Mucosa of descending colon (tissue), 3 donors: ENCODE results near the gene SMURF2. TPM values are rescaled to one million over a fixed set of nuclear protein-coding genes. Genes with fewer than 3 reads are reported as not detected.

Experiments
- ATAC-seq: fragments of 200-7000 bp; cut with Tn5 transposase; one replicate; pipeline ENCODE4 v1.9.1; 2020; ENCODE audit warnings: mild to moderate bottlenecking, moderate library complexity
- DNase-seq, 3 donors: peaks; one replicate each; pipeline ENCODE4 v3.0.0-alpha.2; 2020
- H3K36me3 ChIP-seq: fragments of 200-600 bp; one replicate; pipeline ENCODE4 v1.8.0; 2021; ENCODE audit warnings: low read depth, mild to moderate bottlenecking
- H3K4me1 ChIP-seq: fragments of 200-600 bp; one replicate; pipeline ENCODE4 v1.8.0; 2021; ENCODE audit warnings: low read depth, mild to moderate bottlenecking
- H3K4me3 ChIP-seq: fragments of 200-600 bp; one replicate; pipeline ENCODE4 v1.8.0; 2021; ENCODE audit warnings: mild to moderate bottlenecking
- H3K9me3 ChIP-seq: fragments of 200-600 bp; one replicate; pipeline ENCODE4 v1.8.0; 2021; ENCODE audit warnings: mild to moderate bottlenecking
- CTCF ChIP-seq: fragments of 200-600 bp; IDR thresholded peaks from one replicate; pipeline ENCODE4 v1.8.0; 2022; ENCODE audit warnings: antibody characterized with exemption, mild to moderate bottlenecking
- intact Hi-C, 2 donors: fragments of 100-400 bp; cut with DNase I in 1 of 2; cut with micrococcal nuclease in 1 of 2; formaldehyde crosslinking; loops; one replicate each; pipeline versions ENCODE4 v1.11.0 to v1.11.1; 2022; cut with DNase I, micrococcal nuclease
- total RNA-seq, 3 donors: library from RNA; stranded (reverse); fragmentation: NEBNext Ultra II Directional in 2 of 3; extraction: Animal tissue kit (Norgen Biotek cat#: 25700) in 2 of 3; gene quantifications; one replicate each; pipeline versions ENCODE4 v1.2.1 to v1.2.4, GENCODE V29; 2021 to 2023
- donor health status: DM: no; HTN: no; CAD: no; lungs with moderate emphysema.
- donor health status: DM: no; HTN: no; CAD: no.
- donor health status: DM: no; HTN: yes; CAD: no.

The SMURF2 gene
- total RNA-seq, 3 donors from 2014 or later, result 14.9 to 25.4 (median 15.2) TPM

GRCh38 chr17:64509179-64509578 lies 152.9 kb downstream of the SMURF2 start:
- intact Hi-C loops, result no loop called here
- Histone ChIP-seq H3K4me3 (no peak overlapping the region), H3K36me3 (peaks cover 9% of the 10 kb centered on the region), H3K9me3 (no peaks in the 10 kb centered on the region), H3K4me1 (peaks cover 16% of the 10 kb centered on the region)
- DNase-seq (no peak), ATAC-seq (no peak)
- TF ChIP-seq CTCF, result no peak

GRCh38 chr17:64508683-64509082 lies 153.4 kb downstream of the SMURF2 start:
- Histone ChIP-seq H3K4me1 (peaks cover 21% of the 10 kb centered on the region), H3K4me3 (no peak overlapping the region), H3K9me3 (no peaks in the 10 kb centered on the region), H3K36me3 (peaks cover 14% of the 10 kb centered on the region)
- ATAC-seq (no peak), DNase-seq (no peak)
- no peak for TF ChIP-seq CTCF
- intact Hi-C loops, result no loop called here

GRCh38 chr17:64507413-64507782 lies 154.7 kb downstream of the SMURF2 start:
- Histone ChIP-seq H3K4me1 (peaks cover 28% of the 10 kb centered on the region), H3K36me3 (peaks cover 22% of the 10 kb centered on the region), H3K4me3 (peak overlapping the region; percentile 99), H3K9me3 (no peaks in the 10 kb centered on the region)
- TF ChIP-seq CTCF, result peak; percentile 8
- intact Hi-C loops, result no loop called here
- DNase-seq (peak in 1 of 3 donors; percentile 43), ATAC-seq (peak; percentile 30)

GRCh38 chr17:64506576-64507412 lies 155.3 kb downstream of the SMURF2 start, which contains the start of gene CEP95:
TSS of gene CEP95 (plus strand) at chr17:64506977. CDS start at chr17:64507098, 121 bp downstream.
- Histone ChIP-seq H3K36me3 (peaks cover 28% of the 10 kb centered on the region), H3K4me1 (peaks cover 28% of the 10 kb centered on the region), H3K9me3 (no peaks in the 10 kb centered on the region), H3K4me3 (peak within 1 kb of the TSS; percentile 99)
- intact Hi-C loops, result no loop called here
- peak; percentile 94 to 98 (median 95) for DNase-seq
- ATAC-seq, result peak; percentile 81
- TF ChIP-seq CTCF, result no peak

- intact Hi-C loops, result no loop called here
- peaks cover 28% of the 10 kb centered on the region for H3K4me1 ChIP-seq
- H3K4me3 ChIP-seq, result peak within 1 kb of the TSS; percentile 99
- H3K36me3 ChIP-seq, result peaks cover 34% of the 10 kb centered on the region
- DNase-seq, result peak; percentile 98 to 99 (median 99)
- ATAC-seq, result peak; percentile 88
- no peaks in the 10 kb centered on the region for H3K9me3 ChIP-seq
- TF ChIP-seq CTCF, result no peak
Observed at GRCh38 chr17:64506201-64506575, 155.9 kb downstream of the SMURF2 start, which contains the start of gene DDX5. TSS of gene DDX5 (minus strand) at chr17:64506289. CDS start at chr17:64506119, 170 bp downstream.
